ENCODE data around the gene CEMIP.

DNA sequence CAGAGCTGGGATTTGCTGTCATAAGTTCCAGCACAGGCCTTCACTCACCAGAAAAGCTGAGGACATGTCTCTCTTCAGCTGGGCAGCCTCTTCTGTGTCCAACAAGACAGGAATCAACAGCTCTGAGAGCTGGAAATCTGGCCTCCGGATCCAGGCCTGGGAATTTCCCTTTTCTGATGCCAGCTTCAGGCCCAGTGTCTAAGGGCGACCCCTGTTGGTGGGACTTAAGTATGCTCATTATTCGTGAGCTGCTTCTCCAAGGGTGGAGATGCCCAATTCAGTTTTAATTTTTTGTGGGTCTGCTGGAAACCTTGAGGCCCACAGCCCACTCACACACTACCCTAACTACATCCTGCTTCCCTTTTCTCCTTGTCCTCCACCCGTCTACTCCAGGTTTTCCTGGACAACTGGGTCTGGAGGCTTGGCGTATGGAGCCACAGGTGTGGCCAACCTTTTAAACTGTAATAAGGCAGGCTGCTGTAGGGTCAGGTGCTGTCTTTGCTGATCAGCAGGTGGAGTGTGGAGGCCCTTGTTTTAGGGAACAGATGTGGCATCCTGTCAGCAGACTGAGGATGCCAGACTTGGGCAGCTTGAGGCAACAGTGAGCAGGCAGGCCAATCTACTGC is 2.6 kb upstream of the CEMIP start:
- TF ChIP-seq, protein P1, sequence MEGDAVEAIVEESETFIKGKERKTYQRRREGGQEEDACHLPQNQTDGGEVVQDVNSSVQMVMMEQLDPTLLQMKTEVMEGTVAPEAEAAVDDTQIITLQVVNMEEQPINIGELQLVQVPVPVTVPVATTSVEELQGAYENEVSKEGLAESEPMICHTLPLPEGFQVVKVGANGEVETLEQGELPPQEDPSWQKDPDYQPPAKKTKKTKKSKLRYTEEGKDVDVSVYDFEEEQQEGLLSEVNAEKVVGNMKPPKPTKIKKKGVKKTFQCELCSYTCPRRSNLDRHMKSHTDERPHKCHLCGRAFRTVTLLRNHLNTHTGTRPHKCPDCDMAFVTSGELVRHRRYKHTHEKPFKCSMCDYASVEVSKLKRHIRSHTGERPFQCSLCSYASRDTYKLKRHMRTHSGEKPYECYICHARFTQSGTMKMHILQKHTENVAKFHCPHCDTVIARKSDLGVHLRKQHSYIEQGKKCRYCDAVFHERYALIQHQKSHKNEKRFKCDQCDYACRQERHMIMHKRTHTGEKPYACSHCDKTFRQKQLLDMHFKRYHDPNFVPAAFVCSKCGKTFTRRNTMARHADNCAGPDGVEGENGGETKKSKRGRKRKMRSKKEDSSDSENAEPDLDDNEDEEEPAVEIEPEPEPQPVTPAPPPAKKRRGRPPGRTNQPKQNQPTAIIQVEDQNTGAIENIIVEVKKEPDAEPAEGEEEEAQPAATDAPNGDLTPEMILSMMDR (IDR thresholded peaks at IDR 0.05), result peak; percentile 82 to 91 (median 85)
- TF ChIP-seq POLR2A (IDR thresholded peaks at IDR 0.05), result no peak
- TF ChIP-seq EP300 (IDR thresholded peaks at IDR 0.05; ENCODE audit: low read depth), result no peak
- TF ChIP-seq POLR2AphosphoS5 (IDR thresholded peaks at IDR 0.05), result no peak

Data from transverse colon (tissue), 4 donors.